T-helper 1 cell treated with Interleukin-12 subunit alpha and Interleukin-12 subunit beta and Interleukin-4 antibody, amounts not matched to agents 30 ng/mL and 1 ng/mL, for 36 hours (primary cell): ENCODE results near the gene ANO7. TPM values are rescaled to one million over a fixed set of nuclear protein-coding genes. Genes with fewer than 3 reads are reported as not detected.
"Not testable (repeated sequence)": the region's sequence is repeated elsewhere in the genome, so short reads cannot be mapped to it uniquely, and the experiment has no call there.

Source experiments
- intact Hi-C: fragments of 100-400 bp; cut with micrococcal nuclease; formaldehyde crosslinking; loops from one replicate; pipeline ENCODE4 v1.15.1; 2024
- total RNA-seq: library from RNA; stranded (reverse); gene quantifications from 2 replicates; pipeline ENCODE4 v1.2.3, GENCODE V29; 2022

ANO7 gene
- total RNA-seq, 1 donor from 2014 or later: 0.61 TPM

DNA sequence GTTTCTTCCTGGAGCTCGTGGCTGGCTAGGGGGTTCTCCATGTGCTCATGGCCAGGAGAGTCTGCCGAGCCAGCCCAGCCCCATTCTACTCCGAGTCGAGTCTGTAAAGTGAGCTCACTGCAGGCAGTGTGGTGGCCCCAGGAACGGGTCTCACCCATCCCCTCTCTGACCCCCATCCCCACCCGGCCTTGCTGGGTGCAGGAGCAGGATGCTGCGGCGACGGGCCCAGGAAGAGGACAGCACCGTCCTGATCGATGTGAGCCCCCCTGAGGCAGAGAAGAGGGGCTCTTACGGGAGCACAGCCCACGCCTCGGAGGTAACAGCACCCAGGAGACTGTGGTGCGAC is 1.4 kb downstream of the ANO7 start:
- intact Hi-C loops: no loop called here

DNA sequence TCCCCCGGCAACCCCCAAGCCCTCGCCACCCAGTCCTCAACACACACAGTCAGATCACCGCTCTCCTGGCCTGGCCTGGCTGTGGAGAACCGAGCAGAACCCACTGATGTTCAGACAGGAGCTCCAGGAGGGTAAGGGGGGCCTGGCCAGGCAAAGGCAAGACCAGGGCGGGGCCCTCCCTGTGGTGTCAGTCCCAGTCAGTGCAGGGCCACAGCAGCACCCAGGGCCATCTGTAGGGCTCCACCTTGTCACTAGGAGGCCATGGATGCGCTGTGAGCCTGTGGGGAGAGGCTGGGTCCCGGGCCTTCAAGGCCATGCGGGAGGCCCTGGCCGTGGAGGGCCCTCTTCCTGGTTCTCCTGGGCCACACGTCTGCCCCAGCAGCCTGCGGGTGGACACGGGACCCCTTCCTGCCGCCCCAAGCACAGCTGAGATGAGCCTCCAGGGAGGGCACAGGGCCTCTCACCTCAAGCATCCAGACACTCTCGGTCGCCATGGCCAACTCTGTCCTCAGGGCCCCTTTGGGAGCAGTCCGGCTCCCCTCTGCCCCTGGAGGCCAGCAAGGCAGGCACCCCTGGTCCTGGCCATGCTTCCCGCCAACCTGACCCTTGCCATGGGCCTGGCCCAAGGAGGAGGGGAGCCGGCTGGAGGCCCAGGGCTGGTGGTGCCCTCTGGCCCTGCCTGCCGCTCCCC is 2.0 kb downstream of the ANO7 start:
- intact Hi-C loops: no loop called here

DNA sequence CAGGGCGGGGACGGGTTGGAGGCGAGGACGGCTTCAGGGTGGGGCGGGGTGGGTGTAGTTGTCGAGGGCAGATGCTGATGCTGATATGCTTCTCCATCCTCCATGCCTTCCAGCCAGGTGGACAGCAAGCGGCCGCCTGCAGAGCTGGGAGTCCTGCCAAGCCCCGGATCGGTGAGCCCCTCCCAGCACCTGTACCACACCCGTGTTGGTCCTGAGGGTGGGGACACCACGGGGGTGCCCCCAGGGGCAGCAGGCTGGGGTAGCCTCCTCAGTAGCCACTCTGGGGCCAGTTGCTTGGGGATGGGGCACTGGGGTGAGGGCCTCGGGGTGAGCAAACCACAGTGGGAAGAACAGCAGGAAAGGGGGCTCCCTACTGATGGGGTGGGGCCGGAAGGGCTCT is 2.6 kb downstream of the ANO7 start:
- intact Hi-C loops: no loop called here

DNA sequence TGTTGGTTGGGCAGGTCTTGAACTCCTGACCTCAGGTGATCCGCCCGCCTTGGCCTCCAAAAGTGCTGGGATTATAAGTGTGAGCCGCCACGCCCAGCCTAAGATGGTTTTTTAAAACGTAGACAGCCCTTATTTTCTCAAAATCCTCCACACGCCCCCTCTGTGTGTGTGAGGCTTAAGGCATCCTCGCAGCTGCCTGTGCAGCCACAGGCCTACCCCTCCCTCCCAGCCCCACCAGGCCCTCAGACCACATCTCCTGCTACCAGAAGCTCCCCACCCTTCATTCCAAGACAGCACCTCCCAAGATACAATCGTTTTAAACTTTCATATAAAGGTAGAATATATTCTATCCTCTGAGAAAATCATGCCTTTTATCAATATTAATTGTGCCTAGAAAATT is 4.8 kb downstream of the ANO7 start:
- intact Hi-C loops: no loop called here

DNA sequence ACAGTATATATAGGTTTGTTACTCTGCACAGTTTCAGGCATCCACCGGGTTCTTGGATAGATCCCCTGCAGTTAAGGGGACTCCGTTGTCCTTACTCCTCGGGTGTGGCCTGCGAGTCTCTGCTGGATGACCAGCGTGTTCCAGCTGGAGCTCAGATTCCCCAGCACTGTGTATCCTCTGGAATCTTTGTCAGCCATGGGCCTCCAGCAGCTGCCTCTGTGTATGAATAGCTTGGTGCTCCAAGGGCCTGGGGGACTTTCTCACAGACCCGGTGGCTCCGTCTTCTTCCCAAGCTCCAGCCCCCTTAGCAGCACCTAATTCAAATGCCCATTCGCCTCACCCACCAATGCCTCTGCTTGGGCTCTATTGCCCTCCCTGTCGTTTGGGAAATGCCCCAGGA is 6.3 kb downstream of the ANO7 start:
- intact Hi-C loops: no loop called here

DNA sequence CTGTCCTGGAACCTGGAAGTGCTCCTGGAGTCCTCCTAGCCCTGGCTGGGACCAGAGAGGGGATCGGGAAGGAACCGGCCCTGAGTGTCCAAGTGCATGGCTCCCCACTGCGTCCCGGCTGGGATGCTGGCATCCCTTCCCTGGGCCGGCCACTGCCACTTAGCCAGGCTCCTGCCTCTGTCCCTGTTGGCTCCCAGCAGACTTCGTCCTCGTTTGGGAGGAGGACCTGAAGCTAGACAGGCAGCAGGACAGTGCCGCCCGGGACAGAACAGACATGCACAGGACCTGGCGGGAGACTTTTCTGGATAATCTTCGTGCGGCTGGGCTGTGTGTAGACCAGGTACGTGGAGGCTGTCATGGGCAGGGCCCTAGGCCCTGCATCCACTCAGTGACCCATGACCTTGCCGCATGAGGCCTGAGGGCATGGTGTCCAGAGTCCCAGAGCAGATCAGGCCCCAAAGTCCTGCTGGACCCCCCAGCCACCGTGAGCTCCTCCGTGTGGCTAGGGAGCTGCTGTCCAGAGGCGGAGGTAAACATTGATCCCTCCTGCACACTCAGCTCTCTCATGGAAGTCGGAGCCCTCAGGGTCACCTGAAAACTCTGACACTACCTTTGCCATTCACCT is 7.1 kb downstream of the ANO7 start:
- intact Hi-C loops: no loop called here

DNA sequence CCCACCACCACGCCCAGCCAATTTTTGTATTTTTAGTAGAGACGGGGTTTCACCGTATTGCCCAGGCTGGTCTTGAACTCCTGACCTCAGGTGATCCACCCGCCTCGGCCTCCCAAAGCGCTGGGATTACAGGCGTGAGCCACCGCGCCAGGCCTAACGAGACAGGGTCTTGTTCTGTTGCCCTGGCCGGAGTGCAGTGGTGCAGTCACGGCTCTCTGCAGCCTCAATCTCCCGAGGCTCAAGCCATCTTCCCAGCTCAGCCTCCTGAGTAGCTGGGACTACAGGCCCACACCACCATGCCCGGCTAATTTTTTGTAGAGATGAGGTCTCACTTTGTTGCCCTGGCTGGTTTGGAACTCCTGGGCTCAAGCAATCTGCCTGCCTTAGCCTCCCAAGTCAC is 8.8 kb downstream of the ANO7 start:
- intact Hi-C loops: not testable (repeated sequence)

DNA sequence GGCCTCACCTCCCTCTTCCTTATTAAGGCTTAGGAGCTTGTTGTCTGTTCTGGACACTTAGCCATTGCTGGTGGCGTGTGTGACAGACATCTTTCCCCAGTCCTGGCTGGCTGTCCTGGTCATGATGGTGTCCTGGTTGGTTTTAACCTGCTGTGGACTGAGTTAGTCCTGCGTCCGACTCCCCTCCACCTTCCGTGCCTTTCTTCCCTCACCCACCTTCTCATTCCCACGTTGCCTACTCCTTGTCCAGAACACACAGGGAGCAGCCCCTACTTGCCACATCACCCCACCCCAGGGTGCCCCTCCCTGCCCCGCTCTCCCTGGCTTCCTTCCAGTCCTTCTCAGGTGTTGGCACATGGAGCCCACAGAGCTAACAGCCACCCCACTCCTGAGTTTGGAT is 9.5 kb downstream of the ANO7 start:
- intact Hi-C loops: no loop called here

DNA sequence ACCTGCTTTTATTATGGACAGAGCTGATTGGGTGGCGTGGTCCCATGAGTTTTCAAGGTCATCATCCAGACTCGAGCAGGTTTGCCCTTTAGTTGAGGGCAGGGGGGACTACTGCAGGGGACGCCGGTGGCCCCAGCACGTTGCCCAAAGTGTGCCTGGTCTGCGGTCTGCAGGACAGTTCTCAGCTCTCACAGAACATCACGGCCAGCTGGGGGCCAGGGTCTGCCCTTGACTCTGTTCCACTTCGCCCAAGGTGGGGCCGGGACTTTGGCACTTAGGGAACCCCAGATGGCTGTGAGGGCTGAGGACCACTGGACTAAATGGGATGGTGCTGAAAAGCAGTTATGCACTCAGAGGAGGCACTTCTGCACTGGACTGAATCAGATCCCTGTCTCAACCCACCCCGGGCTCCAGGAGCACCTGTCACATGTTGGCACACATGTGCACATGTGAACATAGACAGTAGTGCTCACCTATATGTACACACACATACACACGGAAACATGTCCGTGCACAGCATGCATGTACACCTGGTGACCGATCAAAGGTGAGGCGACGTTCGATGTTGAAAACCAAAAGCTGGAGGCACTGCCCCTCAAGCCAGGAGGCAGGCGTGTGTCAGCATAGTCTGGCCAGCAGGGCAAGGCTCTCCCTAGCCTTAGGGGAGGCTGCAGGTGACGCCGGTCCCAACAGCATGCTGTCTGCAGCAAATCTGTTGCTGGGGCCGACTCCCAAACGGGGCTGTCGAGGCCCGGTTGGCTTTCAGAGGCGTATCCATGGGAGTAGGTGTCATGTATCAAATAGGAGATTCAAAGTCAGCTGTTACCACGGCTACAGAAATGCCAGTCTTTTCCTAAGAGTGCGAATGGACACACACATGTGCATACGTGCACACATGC is 10.2 kb downstream of the ANO7 start:
- intact Hi-C loops: no loop called here

DNA sequence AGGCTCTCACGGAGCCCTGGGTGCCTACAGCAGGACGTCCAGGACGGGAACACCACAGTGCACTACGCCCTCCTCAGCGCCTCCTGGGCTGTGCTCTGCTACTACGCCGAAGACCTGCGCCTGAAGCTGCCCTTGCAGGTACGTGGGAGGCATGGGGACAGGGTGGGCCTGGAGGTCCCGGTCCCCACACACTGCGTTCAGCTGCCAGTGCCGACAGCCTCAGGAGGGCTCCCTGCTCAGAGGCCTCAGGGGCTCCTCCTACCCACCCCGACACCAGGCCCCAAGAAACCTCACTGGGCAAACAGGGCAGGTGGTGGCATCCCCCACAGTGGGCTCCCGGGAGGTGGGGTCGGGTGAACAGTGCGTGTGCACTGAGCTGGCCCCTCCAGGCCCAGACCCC is 10.8 kb downstream of the ANO7 start:
- intact Hi-C loops: no loop called here

DNA sequence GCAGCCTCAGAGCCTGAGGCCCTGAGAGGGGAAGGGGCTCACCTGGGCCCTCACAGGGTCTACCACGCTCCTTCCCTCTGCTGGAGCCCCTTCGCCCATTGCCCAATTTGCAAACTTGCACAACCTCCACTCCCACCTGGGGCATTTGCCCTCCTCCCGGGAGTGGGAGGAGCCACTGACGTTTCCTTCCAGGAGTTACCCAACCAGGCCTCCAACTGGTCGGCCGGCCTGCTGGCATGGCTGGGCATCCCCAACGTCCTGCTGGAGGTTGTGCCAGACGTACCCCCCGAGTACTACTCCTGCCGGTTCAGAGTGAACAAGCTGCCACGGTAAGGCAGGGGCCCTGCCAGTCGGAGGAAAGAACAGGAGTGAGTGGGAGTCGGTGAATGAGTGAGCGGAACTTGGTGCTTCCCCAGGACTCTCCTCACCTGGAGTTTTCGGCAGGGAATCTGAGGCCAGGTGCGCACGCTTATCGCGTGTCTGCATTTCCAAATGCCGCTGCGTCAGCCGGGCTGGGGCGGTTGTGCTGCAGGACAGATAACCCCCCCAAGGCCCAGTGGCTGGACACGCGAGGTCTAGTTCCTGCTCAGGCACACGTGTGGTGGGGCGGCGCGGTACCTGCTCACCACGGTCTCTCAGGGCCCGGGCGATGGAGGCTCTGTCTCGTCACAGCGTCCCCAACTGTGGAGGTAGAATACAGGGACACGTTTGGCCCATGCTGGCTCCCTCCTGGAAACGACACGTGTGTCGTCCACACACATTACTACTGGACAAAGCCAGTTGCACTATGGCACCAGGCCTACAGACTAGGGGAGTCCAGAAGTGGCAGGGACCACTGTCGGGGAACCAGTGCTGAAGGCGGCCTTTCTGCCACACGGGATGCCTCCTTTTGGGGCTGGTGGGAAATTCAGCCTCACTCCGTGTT is 11.7 kb downstream of the ANO7 start:
- intact Hi-C loops: no loop called here

DNA sequence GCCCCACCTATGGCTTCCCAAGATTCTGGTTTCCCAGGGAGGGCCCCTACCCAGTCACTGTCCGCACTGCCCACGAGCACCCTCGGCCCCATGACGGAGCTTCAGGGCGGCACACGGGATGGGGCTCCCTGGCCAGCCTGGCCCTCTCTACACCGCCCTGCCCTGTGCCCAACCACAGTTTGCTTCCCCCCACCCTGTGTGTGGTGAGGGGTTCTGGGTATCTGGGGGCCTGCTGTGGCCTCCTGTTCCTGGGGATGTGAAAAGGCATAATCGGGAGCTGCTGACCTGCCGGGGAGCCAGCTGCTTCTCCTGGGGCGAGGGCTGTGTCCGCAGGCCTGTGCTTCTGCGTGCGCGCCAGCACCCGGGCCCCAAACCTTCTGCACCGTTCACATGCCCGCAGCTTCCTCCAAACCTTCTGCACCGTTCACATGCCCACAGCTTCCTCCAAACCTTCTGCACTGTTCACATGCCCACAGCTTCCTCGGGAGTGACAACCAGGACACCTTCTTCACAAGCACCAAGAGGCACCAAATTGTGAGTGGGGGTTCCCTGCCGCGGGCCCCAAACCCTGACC is 12.4 kb downstream of the ANO7 start:
- intact Hi-C loops: no loop called here

DNA sequence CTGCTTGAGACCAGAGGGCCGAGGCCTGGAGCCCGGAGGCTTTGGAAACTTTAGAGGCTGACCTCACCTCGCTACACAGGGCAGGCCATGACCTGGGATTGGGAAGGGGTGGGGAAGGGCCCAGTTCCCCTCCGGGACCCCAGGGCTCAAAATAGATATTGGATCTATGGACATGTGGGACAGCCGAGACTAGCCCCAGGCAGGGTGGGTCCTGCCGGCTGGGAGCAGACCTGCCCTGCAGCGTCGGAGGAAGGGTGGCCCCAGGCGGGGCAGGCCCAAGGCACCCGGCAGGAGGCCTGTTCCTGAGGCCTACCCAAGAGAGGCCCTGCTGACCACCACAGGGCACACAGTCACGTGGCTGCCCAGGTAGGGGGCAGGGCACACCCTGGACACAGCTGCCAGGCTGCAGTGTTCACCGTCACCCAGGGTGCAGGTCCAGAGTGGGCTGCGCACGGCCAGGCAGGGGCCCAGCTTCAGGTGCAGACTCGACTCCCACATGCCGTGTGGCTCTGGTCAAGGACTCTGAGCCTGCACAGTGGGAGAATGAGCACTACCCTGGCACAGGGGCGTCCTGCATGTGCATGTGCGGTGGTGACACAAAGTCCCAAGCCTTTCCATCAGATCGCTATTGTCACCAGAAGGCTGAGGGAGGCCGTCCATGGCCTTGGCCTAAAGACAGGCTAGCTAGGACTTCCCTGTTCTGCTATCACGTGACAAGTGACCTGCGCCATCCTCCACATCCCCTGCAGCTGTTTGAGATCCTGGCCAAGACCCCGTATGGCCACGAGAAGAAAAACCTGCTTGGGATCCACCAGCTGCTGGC is 13.2 kb downstream of the ANO7 start:
- intact Hi-C loops: no loop called here

DNA sequence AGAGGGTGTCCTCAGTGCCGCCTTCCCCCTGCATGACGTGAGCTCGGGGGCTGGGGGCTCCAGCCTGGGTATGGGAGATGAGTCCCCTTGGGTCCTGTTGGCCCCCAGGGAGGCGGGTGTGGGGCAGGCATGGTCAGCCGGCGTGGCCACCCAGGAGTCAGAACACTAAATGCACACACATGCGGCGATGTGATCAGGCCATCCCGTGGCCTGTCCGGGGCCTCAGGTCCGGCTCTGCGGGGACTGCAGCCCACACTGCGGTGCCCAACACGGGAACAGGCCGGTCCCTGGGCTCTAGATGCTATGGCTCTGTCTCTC is 13.8 kb downstream of the ANO7 start:
- intact Hi-C loops: no loop called here

DNA sequence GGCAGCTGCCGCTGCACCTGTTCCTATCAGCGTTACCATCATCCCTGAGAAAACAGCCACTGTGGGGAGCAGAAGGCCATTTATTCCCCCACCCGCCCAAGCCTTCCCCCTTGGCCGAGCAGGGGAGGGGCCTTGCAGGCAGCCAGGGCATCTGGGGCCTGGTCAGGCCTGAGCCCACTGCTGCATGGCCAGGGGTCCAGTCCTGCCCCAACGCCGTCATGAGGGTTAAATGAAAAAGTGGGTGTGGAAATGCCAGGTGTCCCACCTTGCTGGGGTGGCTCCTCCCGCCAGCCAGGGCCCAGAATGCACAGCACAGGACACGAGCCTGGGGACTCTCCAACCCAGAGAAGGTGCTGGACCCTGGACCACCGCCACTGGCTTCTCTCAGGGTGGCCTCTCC is 14.2 kb downstream of the ANO7 start:
- intact Hi-C loops: no loop called here

DNA sequence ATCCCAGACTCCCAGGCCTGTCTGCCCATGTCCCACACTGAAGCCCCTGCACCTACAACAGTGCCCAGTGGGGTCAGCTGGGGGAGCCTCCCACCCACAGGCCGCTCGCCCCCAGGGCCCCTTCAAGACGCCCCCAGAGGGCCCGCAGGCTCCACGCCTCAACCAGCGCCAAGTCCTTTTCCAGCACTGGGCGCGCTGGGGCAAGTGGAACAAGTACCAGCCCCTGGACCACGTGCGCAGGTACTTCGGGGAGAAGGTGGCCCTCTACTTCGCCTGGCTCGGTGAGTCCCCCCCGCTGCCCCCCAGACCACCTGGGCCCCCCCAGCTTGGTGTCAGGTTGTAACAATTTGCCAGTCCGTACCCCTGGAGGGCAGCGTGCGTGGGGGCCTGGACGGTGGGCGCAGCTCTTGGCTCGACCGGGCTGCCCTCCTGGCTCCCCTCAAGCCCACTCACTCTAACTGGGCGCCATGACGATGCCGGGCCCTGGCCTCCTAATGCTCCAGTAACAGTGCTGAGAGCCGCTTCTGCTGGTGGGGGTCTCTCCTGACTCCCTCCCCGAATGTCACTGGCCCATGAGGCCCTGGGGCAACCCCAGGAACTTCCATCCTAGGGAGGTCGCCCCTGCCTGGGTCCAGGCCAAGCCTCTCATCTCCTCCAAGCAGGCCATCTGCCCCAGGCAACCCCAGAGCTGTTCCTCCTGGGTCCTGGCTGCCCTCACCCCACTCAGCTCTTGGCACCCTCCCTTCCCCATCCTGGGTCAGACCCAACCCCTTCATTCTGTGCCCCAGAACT is 14.9 kb downstream of the ANO7 start:
- intact Hi-C loops: no loop called here

DNA sequence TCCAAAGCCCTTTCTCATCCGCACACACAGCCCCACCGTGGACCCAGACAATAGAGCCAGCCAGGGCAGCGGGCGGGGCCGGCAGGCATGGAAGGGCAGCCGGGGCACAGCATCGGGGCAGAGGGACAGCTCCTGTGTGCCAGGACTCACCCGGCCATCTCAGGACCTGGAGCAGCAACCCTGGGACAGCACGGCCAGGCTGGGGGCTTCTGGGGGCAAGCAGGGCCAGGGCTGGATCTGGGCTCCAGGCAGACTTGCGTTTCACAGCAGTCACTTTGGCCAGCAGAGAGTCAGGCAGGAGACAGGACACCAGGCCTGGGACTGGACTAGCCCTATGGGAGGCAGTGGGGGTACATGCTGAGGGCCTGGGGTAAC is 15.5 kb downstream of the ANO7 start:
- intact Hi-C loops: no loop called here

DNA sequence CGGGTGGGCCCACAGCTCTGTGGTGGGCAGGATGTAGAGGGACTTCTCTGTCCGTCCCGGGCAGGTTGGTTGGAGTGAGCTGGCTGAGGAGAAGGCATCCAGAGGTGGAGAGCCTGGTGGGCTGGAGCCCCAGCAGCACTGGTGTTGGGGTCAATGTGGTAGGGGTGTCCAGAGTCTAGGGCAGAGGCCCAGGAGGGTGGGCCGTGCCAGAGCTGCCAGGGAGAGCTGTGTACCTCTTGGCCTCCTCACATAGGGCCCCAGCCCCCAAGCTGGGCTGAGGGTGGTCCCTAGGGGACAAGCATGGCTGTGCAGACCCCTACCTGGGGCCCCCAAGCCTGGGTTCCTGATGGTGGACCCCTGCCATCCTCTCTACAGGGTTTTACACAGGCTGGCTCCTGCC is 16.0 kb downstream of the ANO7 start:
- intact Hi-C loops: no loop called here

DNA sequence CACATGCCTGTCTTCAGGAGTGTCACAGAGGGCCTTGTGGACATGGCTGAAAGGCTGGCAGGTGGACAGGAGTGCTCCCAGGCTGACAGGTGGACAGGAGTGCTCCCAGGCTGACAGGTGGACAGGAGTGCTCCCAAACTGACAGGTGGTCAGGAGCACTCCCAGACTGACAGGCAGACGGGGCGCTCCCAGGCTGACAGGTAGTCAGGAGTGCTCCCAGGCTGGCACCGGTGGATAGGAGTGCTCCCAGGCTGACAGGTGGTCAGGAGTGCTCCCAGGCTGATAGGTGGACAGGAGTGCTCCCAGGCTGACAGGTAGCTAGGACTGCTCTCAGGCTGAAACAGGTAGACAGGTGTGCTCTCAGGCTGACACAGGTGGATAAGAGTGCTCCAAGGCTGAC is 16.6 kb downstream of the ANO7 start:
- intact Hi-C loops: no loop called here

DNA sequence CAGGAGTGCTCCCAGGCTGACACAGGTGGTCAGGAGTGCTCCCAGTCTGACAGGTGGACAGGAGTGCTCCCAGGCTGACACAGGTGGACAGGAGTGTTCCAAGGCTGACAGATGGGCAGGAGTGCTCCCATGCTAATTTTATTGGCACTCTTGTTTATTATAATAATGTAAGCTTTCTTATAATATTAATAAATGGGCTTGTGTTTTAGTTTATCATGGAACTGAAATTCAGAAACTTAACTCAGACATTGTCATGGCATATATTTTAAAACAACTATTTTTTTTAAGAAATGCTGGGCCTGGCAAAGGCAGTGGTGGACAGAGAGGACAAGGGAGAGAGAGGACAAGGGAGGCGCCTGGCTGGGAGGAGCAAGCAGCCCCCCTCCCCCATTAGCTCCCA is 18.7 kb downstream of the ANO7 start:
- intact Hi-C loops: no loop called here
